HEK293 (cell line): Measurements from ENCODE around the gene CLEC4G.

Source experiments
- CTCF ChIP-seq: fragments of 450-650 bp; formaldehyde crosslinking; IDR thresholded peaks from 2 replicates; pipeline ENCODE4 v1.5.1; 2016; ENCODE audit warnings: missing biosample characterization, missing genetic modification characterization
- ZNF560 ChIP-seq: fragments of 450-650 bp; formaldehyde crosslinking; IDR thresholded peaks from 2 replicates; pipeline ENCODE4 v1.5.1; 2017; ENCODE audit warnings: missing biosample characterization, missing genetic modification characterization, borderline replicate concordance
- ZSCAN18 ChIP-seq: fragments of 450-650 bp; formaldehyde crosslinking; IDR thresholded peaks from 2 replicates; pipeline ENCODE4 v1.5.1; 2016; ENCODE audit warnings: missing biosample characterization, missing genetic modification characterization
- TF ChIP-seq, protein P1 (sequence below): fragments of 450-650 bp; formaldehyde crosslinking; IDR thresholded peaks from 2 replicates; pipeline ENCODE4 v1.5.1; 2016; ENCODE audit warnings: missing biosample characterization, missing genetic modification characterization

GRCh38 chr19:7701049-7701653 is 30.8 kb downstream of the CLEC4G start:
- TF ChIP-seq ZSCAN18 (tag by site-specific recombination), result no peak
- no peak for TF ChIP-seq ZNF560 (tag by site-specific recombination)
- TF ChIP-seq, protein P1, sequence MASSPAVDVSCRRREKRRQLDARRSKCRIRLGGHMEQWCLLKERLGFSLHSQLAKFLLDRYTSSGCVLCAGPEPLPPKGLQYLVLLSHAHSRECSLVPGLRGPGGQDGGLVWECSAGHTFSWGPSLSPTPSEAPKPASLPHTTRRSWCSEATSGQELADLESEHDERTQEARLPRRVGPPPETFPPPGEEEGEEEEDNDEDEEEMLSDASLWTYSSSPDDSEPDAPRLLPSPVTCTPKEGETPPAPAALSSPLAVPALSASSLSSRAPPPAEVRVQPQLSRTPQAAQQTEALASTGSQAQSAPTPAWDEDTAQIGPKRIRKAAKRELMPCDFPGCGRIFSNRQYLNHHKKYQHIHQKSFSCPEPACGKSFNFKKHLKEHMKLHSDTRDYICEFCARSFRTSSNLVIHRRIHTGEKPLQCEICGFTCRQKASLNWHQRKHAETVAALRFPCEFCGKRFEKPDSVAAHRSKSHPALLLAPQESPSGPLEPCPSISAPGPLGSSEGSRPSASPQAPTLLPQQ (tag by site-specific recombination), result no peak
- no peak for TF ChIP-seq CTCF (tag by site-specific recombination)
